ENCODE data around the gene FAM90A1.
"Not testable (repeated sequence)": the region's sequence is repeated elsewhere in the genome, so short reads cannot be mapped to it uniquely, and the experiment has no call there.

The FAM90A1 gene

GRCh38 chr12:8221844-8222243 lies 5.6 kb downstream of the FAM90A1 start:
- H3K36me3 ChIP-seq (ENCODE audit: control insufficient read depth, insufficient read depth, low read length), result not testable (repeated sequence)

GRCh38 chr12:8221375-8221774 lies 6.0 kb downstream of the FAM90A1 start:
- H3K27ac ChIP-seq (ENCODE audit: insufficient read depth, low read length, poor library complexity, severe bottlenecking); H3K27me3 ChIP-seq (replicated peaks; ENCODE audit: control insufficient read depth, insufficient read depth, low read length, poor library complexity, severe bottlenecking); H3K4me3 ChIP-seq (ENCODE audit: insufficient read depth, low read depth, low read length, poor library complexity, severe bottlenecking); H3K36me3 ChIP-seq (ENCODE audit: control insufficient read depth, insufficient read depth, low read length); DNase-seq; H3K9me3 ChIP-seq (ENCODE audit: control insufficient read depth, low read length); H3K4me1 ChIP-seq (ENCODE audit: control insufficient read depth, insufficient read depth, low read length, poor library complexity, severe bottlenecking): not testable (repeated sequence)

More at GRCh38 chr12:8221844-8222243, 5.6 kb downstream of the FAM90A1 start:
- H3K9me3 ChIP-seq (ENCODE audit: control insufficient read depth, low read length); DNase-seq; H3K4me1 ChIP-seq (ENCODE audit: control insufficient read depth, insufficient read depth, low read length, poor library complexity, severe bottlenecking); H3K4me3 ChIP-seq (ENCODE audit: insufficient read depth, low read depth, low read length, poor library complexity, severe bottlenecking); H3K27ac ChIP-seq (ENCODE audit: insufficient read depth, low read length, poor library complexity, severe bottlenecking); H3K27me3 ChIP-seq (replicated peaks; ENCODE audit: control insufficient read depth, insufficient read depth, low read length, poor library complexity, severe bottlenecking): not testable (repeated sequence)

GRCh38 chr12:8218711-8219382 lies 8.6 kb downstream of the FAM90A1 start:
- H3K9me3 ChIP-seq (ENCODE audit: control insufficient read depth, low read length); H3K27ac ChIP-seq (ENCODE audit: insufficient read depth, low read length, poor library complexity, severe bottlenecking); H3K27me3 ChIP-seq (replicated peaks; ENCODE audit: control insufficient read depth, insufficient read depth, low read length, poor library complexity, severe bottlenecking); H3K4me3 ChIP-seq (ENCODE audit: insufficient read depth, low read depth, low read length, poor library complexity, severe bottlenecking); H3K36me3 ChIP-seq (ENCODE audit: control insufficient read depth, insufficient read depth, low read length); DNase-seq; H3K4me1 ChIP-seq (ENCODE audit: control insufficient read depth, insufficient read depth, low read length, poor library complexity, severe bottlenecking): not testable (repeated sequence)

- DNase-seq; H3K36me3 ChIP-seq (ENCODE audit: control insufficient read depth, insufficient read depth, low read length); H3K4me1 ChIP-seq (ENCODE audit: control insufficient read depth, insufficient read depth, low read length, poor library complexity, severe bottlenecking); H3K27ac ChIP-seq (ENCODE audit: insufficient read depth, low read length, poor library complexity, severe bottlenecking); H3K4me3 ChIP-seq (ENCODE audit: insufficient read depth, low read depth, low read length, poor library complexity, severe bottlenecking); H3K9me3 ChIP-seq (ENCODE audit: control insufficient read depth, low read length); H3K27me3 ChIP-seq (replicated peaks; ENCODE audit: control insufficient read depth, insufficient read depth, low read length, poor library complexity, severe bottlenecking): not testable (repeated sequence)
Observed at GRCh38 chr12:8197685-8198308, 29.6 kb downstream of the FAM90A1 start.

- H3K27me3 ChIP-seq (replicated peaks; ENCODE audit: control insufficient read depth, insufficient read depth, low read length, poor library complexity, severe bottlenecking); H3K27ac ChIP-seq (ENCODE audit: insufficient read depth, low read length, poor library complexity, severe bottlenecking); H3K36me3 ChIP-seq (ENCODE audit: control insufficient read depth, insufficient read depth, low read length); H3K9me3 ChIP-seq (ENCODE audit: control insufficient read depth, low read length); H3K4me1 ChIP-seq (ENCODE audit: control insufficient read depth, insufficient read depth, low read length, poor library complexity, severe bottlenecking); DNase-seq; H3K4me3 ChIP-seq (ENCODE audit: insufficient read depth, low read depth, low read length, poor library complexity, severe bottlenecking): not testable (repeated sequence)
Observed at GRCh38 chr12:8188088-8188487, 39.3 kb downstream of the FAM90A1 start.

- H3K27ac ChIP-seq (ENCODE audit: insufficient read depth, low read length, poor library complexity, severe bottlenecking); H3K9me3 ChIP-seq (ENCODE audit: control insufficient read depth, low read length); DNase-seq; H3K27me3 ChIP-seq (replicated peaks; ENCODE audit: control insufficient read depth, insufficient read depth, low read length, poor library complexity, severe bottlenecking); H3K36me3 ChIP-seq (ENCODE audit: control insufficient read depth, insufficient read depth, low read length); H3K4me3 ChIP-seq (ENCODE audit: insufficient read depth, low read depth, low read length, poor library complexity, severe bottlenecking); H3K4me1 ChIP-seq (ENCODE audit: control insufficient read depth, insufficient read depth, low read length, poor library complexity, severe bottlenecking): not testable (repeated sequence)
Observed at GRCh38 chr12:8184206-8184605, 43.2 kb downstream of the FAM90A1 start.

GRCh38 chr12:8183346-8183745 lies 44.1 kb downstream of the FAM90A1 start:
- not testable (repeated sequence) for DNase-seq; H3K27ac ChIP-seq (ENCODE audit: insufficient read depth, low read length, poor library complexity, severe bottlenecking); H3K9me3 ChIP-seq (ENCODE audit: control insufficient read depth, low read length); H3K4me3 ChIP-seq (ENCODE audit: insufficient read depth, low read depth, low read length, poor library complexity, severe bottlenecking); H3K4me1 ChIP-seq (ENCODE audit: control insufficient read depth, insufficient read depth, low read length, poor library complexity, severe bottlenecking); H3K36me3 ChIP-seq (ENCODE audit: control insufficient read depth, insufficient read depth, low read length); H3K27me3 ChIP-seq (replicated peaks; ENCODE audit: control insufficient read depth, insufficient read depth, low read length, poor library complexity, severe bottlenecking)

GRCh38 chr12:8182923-8183322 lies 44.5 kb downstream of the FAM90A1 start:
- H3K27ac ChIP-seq (ENCODE audit: insufficient read depth, low read length, poor library complexity, severe bottlenecking); H3K4me3 ChIP-seq (ENCODE audit: insufficient read depth, low read depth, low read length, poor library complexity, severe bottlenecking); H3K4me1 ChIP-seq (ENCODE audit: control insufficient read depth, insufficient read depth, low read length, poor library complexity, severe bottlenecking); H3K36me3 ChIP-seq (ENCODE audit: control insufficient read depth, insufficient read depth, low read length); H3K9me3 ChIP-seq (ENCODE audit: control insufficient read depth, low read length); DNase-seq; H3K27me3 ChIP-seq (replicated peaks; ENCODE audit: control insufficient read depth, insufficient read depth, low read length, poor library complexity, severe bottlenecking): not testable (repeated sequence)

GRCh38 chr12:8181271-8181670 lies 46.1 kb downstream of the FAM90A1 start:
- not testable (repeated sequence) for H3K4me1 ChIP-seq (ENCODE audit: control insufficient read depth, insufficient read depth, low read length, poor library complexity, severe bottlenecking); H3K9me3 ChIP-seq (ENCODE audit: control insufficient read depth, low read length); DNase-seq; H3K27me3 ChIP-seq (replicated peaks; ENCODE audit: control insufficient read depth, insufficient read depth, low read length, poor library complexity, severe bottlenecking); H3K4me3 ChIP-seq (ENCODE audit: insufficient read depth, low read depth, low read length, poor library complexity, severe bottlenecking); H3K36me3 ChIP-seq (ENCODE audit: control insufficient read depth, insufficient read depth, low read length); H3K27ac ChIP-seq (ENCODE audit: insufficient read depth, low read length, poor library complexity, severe bottlenecking)

- not testable (repeated sequence) for H3K27me3 ChIP-seq (replicated peaks; ENCODE audit: control insufficient read depth, insufficient read depth, low read length, poor library complexity, severe bottlenecking); H3K9me3 ChIP-seq (ENCODE audit: control insufficient read depth, low read length); H3K4me1 ChIP-seq (ENCODE audit: control insufficient read depth, insufficient read depth, low read length, poor library complexity, severe bottlenecking); H3K36me3 ChIP-seq (ENCODE audit: control insufficient read depth, insufficient read depth, low read length)
- H3K4me3 ChIP-seq (ENCODE audit: insufficient read depth, low read depth, low read length, poor library complexity, severe bottlenecking), result peak overlapping the region; percentile 65
- H3K27ac ChIP-seq (ENCODE audit: insufficient read depth, low read length, poor library complexity, severe bottlenecking), result peak overlapping the region; percentile 70
- DNase-seq, result peak; percentile 62 to 73 (median 71)
Observed at GRCh38 chr12:8179989-8180585, 47.3 kb downstream of the FAM90A1 start.

All from effector memory CD4-positive, alpha-beta T cell (primary cell).